GM21367 (cell line): Measurements from ENCODE around the gene SYT8.
"Not testable (repeated sequence)": the region's sequence is repeated elsewhere in the genome, so short reads cannot be mapped to it uniquely, and the experiment has no call there.

ENCODE experiments used
- ATAC-seq: cut with Tn5 transposase; IDR thresholded peaks from one replicate; pipeline ENCODE4 v1.9.1; 2021; ENCODE audit not compliant: unreplicated experiment

SYT8 gene

DNA sequence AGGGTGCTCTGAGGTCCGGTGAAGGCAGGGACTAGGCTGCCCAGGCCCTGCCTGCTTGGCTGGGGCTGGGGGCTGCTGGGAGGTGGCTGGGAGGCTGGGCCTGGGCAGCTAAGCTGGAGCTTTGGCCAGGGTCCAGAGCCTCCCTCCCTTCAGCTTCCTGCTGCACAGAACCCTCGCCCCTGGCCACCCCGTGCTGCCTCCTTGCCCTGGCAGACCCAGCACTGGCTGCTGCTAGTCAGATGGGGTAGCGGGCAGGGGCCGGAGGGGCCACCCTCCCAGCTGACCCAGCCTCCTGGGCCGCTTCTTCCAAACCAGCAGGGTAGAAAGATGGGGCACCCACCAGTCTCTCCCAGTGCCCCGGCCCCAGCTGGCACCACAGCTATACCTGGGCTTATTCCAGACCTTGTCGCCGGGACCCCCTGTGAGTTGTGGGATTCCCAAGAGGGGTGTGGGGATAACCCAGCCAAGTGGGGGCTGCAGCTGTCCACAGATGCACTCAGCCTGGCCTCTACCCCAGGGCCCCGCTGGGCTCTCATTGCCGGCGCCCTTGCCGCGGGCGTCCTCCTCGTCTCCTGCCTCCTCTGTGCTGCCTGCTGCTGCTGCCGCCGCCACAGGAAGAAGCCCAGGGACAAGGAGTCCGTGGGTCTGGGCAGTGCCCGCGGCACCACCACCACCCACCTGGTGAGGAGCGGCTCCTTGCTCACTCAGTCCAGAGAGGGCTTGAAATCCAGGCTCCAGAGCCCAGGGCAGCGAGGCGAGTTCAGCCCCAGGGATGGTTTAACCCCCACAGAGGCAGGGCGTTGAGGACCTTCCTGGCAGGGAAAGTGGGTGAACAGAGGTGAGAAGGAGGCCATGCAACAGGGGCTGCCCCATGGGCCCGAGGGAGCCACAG is at the start of gene SYT8:
Gene SYT8, plus strand, starts transcription at position 212 of the 892 bp plus-strand sequence. Its CDS starts 116 bp downstream, at position 328.
- no peak for ATAC-seq

GRCh38 chr11:1785749-1786413 is 48.9 kb upstream of the SYT8 start:
- ATAC-seq = no peak

GRCh38 chr11:1786466-1786865 is 48.3 kb upstream of the SYT8 start:
- ATAC-seq = no peak

DNA sequence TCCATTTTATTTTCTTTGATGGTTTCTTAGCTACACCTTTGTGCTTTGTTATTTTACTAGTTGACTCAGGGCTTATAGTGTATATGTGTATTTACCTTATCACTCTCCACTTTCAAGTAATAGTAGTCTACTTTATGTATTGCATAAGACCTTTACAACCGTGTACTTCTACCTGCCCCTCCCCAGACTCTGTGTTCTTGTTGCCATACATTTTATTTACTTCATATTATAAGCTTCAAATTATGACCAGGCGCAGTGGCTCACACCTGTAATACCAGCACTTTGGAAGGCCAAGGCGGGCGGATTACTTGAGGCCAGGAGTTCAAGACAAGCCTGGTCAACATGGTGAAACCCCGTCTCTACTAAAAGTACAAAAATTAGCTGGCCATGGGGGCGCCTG is 42.9 kb upstream of the SYT8 start:
- no peak for ATAC-seq

DNA sequence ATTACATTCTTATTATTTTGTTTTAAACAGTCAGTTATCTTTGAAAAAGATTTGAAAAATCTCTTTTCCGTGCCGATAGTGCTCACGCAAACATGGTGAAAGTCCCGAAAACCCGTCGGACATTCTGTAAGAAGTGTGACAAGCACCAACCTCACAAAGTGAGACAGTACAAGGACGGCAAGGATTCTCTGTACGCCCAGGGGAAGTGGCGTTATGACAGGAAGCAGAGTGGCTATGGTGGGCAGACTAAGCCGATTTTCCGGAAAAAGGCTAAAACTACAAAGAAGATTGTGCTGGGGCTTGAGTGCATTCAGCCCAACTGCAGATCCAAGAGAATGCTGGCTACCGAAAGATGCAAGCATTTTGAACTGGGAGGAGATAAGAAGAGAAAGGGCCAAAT is 42.3 kb upstream of the SYT8 start:
- no peak for ATAC-seq

- no peak for ATAC-seq
Measured at GRCh38 chr11:1793081-1793480, 41.7 kb upstream of the SYT8 start.

GRCh38 chr11:1796413-1797011 is 38.3 kb upstream of the SYT8 start:
- no peak for ATAC-seq

DNA sequence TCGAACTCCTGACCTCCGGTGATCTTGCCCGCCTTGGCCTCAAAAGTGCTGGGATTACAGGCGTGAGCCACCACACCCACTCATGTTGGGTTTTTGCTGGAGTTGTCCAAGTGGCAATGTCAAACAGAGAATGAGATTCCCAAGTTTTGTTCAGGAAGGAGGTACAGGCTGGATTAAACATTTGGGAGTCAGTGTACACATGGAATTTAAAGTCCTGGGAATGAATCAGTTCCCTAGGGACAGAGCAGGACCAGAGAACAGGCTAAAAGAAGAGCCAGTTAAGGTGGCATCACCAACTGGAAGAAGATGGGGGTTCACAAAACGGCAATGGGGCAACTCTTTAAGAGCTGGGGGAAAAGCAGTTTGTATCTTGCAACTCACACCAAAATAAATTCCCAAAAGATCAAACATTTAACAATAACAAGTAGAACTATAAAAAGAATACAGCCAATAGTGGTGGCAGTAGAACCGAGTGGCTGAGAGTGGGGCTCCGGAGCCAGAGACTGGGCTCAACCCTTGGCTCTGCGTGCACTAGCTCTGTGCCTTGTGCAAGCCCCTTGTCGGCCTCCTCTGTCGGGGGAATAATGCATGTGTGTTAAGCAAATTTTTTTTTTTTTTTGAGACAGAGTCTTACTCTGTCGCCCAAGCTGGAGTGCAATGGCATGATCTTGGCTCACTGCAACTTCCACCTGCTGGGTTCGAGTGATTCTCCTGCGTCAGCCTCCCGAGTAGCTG is 37.2 kb upstream of the SYT8 start:
- no peak for ATAC-seq

DNA sequence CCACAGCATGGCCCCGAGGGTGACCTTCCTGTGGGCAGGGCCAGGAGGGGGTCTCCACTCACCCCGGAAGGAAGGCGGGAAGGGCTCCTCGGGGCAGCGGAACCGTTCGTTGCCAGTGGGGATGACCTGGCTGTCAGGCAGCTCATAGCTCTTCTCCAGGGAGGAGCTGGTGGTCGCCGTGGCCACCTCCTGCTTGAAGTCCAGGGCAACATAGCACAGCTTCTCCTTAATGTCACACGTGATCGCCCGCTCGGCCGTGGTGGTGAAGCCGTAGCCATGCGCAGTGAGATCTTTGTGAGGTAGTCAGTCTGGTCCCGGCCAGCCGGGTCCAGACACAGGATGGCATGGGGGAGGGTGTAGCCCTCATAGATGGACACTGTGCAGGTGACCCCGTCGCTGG is 31.5 kb upstream of the SYT8 start:
- ATAC-seq = no peak

- ATAC-seq = not testable (repeated sequence)
Measured at GRCh38 chr11:1803835-1804519, 30.8 kb upstream of the SYT8 start.

GRCh38 chr11:1805525-1805924 is 29.3 kb upstream of the SYT8 start:
- no peak for ATAC-seq

DNA sequence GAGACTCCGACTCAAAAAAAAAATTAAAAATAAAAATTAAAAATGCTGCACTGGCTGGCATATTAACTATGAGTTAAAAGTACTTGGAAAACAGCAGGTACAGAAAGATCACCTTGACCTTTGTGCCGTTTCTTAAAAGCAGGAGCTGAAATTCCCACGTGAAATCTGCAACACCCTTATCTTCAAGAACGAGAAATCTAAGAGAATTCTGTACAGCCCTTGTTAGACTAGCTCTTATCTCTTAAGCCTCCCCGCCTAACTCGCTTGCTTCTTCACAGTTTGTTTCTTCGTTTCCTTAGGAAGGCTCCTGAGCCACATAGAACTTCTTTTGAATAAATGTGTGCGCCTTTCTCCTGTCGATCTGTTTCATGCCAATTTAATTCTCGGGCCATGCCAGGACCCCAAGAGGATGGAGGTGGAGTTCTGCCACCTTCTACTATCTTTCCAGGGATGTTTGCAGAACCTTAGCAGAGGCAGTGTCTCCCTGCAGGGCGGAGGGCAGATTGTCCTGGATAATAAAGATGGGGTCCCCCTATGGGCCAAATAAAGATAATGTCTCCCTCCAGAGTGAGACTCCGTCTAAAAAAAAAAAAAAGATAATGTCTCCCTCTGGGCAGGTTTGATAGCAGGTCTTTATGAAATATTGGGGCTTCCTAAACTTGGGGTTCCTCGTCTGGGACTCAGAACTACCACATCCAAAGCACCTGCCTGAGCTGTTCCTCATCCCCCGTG is 27.4 kb upstream of the SYT8 start:
- no peak for ATAC-seq

DNA sequence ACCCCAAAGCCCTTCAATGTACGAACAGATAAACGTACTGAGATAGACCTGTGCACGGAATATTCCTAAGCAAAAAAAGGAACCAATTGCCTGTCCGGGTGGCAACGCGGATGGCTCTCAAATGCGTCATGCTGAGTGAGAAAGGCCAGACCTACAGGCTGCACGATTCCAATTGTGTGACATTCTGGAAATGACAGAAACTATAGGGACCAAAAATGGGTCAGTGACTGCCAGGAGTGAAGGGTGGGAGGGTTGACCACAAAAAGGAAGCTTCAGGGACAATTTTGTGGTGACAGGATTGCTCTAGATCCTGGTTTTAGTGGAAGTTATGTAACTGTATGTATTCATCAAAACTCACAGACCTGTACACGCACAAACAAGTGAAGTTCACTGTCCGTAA is 24.0 kb upstream of the SYT8 start:
- no peak for ATAC-seq

DNA sequence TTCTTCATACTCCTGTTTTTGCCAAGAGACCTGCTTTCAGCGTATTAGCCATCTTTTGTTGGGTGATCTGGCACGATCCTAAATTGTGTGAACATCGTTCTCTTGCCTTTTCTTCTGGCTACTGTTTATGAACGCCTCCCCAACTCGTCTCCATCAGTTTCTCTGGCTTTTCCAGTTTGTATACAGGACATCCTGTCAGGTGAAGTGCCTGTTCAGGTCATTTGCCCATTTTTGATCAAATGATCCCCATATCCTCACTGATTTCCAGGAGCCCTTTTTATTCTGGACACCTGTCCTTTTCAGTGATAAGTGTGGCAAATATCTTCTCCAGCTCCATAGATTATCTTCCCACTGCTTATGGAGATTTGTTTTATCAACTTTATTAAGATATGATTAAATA is 22.5 kb upstream of the SYT8 start:
- no peak for ATAC-seq

GRCh38 chr11:1812801-1813200 is 22.0 kb upstream of the SYT8 start:
- ATAC-seq = no peak

- ATAC-seq = not testable (repeated sequence)
Measured at GRCh38 chr11:1813356-1813755, 21.4 kb upstream of the SYT8 start.

DNA sequence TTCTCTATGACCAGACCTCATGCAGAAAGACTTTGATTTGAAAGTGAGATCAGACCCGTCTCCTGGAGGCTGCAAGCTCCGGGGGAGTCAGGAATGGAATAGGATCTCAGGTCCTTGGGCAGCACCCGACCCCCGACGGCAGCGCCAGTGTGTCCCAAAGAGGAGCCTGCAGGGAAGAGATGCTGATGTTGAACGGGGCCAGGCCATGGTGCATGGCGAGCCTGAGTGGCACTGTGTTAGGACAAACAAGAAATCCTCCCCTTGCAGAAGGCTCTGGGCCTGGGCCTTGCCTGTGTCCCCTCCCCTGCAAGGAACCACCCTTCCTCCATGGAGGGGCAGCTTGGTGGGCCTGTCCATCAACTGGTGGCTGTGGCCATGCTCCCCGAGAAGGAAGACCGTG is 20.1 kb upstream of the SYT8 start:
- ATAC-seq = no peak

DNA sequence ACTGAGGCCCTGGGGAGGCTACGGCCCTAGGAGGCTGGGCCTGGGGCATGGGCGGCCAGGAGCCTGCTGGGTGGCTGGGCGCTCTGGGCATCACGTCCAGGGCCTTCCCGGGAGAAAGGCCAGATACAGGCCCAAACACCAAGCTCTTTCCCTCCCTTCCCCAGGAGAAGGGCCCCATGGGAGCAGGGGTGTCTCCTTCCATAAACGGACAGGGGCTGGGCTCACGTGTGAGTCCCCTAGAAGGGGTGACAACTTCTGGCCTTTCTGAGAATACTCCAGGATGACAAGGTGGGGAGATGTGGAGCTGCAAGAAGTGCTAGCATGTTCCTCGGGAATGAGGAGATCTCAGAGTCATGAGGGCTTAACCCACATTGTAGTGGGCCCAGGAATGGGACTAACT is 19.5 kb upstream of the SYT8 start:
- no peak for ATAC-seq

DNA sequence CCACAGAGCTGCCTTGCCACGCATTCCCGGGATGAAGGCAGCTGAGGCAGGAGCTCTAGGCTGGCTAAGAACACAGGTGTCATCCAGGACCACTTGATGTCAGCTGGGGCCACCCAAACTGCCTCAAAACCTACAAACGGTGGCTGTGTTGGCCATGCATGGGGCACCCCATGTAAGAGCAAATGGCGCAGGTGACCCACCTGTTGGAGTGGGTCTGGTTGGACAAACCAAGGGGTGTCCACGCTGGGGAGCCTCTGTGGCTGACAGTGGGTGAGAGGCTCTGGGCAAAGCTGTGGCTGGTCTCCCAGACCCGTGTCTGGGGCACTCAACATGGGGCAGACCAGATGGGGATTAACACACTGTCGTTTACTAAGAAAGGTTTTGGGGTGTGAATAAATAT is 19.0 kb upstream of the SYT8 start:
- ATAC-seq = no peak

GRCh38 chr11:1817000-1817399 is 17.8 kb upstream of the SYT8 start:
- ATAC-seq = no peak
